Mesangial cell (primary cell): ENCODE data around the gene GFPT2. TPM values are rescaled to one million over a fixed set of nuclear protein-coding genes. Genes with fewer than 3 reads are reported as not detected.

ENCODE experiments used
- total RNA-seq: library from RNA; depleted of rRNA; stranded (reverse); fragments of >200 nt; gene quantifications from 2 replicates; pipeline ENCODE4 v1.2.3, GENCODE V29; 2015

The GFPT2 gene
- 14.2 and 18.6 TPM in 2 replicates for total RNA-seq

DNA sequence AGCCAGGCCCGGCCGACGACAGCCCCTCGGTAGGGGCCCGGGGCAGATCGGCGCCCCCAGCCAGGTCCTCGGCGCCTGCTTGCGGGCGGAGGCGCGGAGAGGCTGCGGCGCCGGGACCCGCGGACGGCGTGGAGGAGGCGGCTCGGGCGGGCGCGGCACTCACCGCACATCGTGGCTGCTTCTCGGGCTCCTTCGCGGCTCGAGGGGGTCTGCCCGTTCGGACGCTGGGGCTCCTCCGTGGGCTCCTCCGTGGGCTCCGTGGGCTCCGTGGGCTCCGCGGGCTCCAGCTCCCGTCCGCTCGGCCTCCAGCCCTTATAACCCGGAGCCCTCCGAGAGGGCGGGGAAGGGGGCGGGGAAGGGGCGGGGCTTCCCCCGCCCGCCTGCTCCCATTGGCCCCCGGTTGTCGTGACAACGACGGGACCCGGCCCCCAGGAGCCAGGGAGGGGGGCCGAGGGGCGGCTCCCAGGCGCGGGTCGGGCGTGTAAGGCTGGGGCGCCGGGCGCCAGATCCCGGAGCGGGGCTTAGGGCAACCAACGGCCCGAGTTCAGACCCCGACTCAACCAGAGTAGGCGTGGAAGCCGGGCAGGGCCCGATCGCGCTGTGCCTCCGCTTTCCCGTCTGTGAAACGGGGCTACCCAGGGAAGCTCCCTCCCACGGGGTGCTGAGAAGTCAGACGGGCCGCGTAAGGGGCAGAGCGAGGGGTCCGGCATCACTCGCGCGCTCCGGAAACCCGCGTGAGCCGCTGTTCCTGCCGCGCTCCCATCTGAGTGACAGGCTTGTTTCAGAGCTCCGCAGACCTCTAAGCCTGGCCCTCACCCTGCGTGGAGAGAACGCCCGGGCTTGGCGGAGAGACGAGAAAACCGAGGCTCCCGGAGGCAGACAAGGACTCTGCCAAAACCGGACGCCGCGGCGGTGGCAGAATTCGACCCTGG, at the start of gene GFPT2:
GFPT2 (minus strand) TSS at position 289 of the 932 bp plus-strand sequence; CDS start at position 170, 119 bp downstream.

DNA sequence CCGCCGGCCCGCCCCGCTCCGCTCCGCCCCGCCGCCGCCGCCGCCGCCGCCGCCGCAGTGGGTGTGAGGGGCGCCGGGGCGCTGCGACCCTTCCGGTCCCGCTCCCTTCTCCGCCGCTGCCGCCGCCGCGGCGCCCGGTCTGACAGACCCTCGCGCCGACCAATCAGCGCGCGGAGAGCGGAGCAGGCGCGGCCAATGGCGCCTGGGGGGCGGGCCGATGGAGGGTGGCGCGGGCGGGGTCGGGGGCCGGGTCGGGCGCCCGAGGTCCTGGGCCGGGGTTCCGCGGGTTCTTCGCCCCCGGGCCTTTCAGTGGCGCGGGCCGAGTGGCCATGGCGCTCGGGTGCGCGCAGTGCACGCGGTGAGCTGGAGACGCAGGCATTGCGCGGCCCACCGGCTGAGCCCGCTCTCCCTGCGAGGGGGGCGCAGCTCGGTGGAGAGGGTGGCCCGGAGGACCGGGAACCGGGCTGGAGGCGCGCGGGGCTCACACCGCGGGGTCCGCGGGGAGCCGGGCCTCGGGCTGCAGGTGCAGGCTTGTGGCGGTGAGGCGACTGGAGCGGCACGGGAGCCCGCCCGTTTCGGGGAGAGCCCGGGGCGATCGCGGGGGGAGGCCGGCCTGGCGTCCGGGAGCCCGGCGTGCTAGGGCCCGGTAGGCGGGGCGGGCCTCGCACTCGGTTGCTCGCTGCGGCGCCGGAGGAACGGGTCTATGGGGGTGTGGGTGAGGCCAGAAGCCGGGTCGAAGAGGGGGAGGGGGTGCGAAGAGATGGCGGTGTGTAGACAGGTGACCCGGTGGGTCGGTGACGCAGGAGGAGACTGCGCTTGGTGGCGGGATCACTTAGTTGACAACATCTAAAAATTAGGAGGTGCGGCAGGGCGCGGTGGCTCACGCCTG, 60.9 kb downstream of the GFPT2 start, which contains the start of gene MAPK9:
MAPK9 (minus strand) TSS at position 141 of the 889 bp plus-strand sequence. CDS start 11,522 bp downstream, outside the sequence.

Other genes starting within 250 kb of the GFPT2 start
- gene RASGEF1C, start 144.1 kb downstream of the GFPT2 start, total RNA-seq = 0.13 TPM in 1 of 2 replicates, not detected in the other
- gene MAPK9, start 61.3 kb downstream of the GFPT2 start, total RNA-seq = 14.1 and 19.4 TPM in 2 replicates
- 11.2 and 13.2 TPM in 2 replicates for gene CNOT6, start 141.0 kb upstream of the GFPT2 start, total RNA-seq
- 0.38 and 3.9 TPM in 2 replicates for gene SCGB3A1, start 238.2 kb upstream of the GFPT2 start, total RNA-seq